H1 (cell line): Measurements from ENCODE around the gene EXOC2.

Source experiments
- CTCF ChIP-seq, 3 experiments: IDR thresholded peaks; 1 replicate in 2 of 3; 2 replicates in 1 of 3; pipeline versions ENCODE4 v1.5.1 to v1.6.1; 2011; ENCODE audit warnings: low read length in 3 of 3, mild to moderate bottlenecking in 3 of 3, inconsistent platforms in 2 of 3, low read depth in 1 of 3, moderate library complexity in 1 of 3; ENCODE audit not compliant: insufficient read depth in 1 of 3; ENCODE audit errors: control extremely low read depth in 1 of 3
- EP300 ChIP-seq, 2 experiments: IDR thresholded peaks; 1 replicate in 1 of 2; 2 replicates in 1 of 2; pipeline ENCODE4 v1.6.1; 2011 to 2012; ENCODE audit warnings: low read depth in 2 of 2, low read length in 2 of 2, mild to moderate bottlenecking in 2 of 2, borderline replicate concordance in 1 of 2, inconsistent platforms in 1 of 2, moderate library complexity in 1 of 2
- RAD21 ChIP-seq, 2 experiments: IDR thresholded peaks in 1 of 2; conservative IDR thresholded peaks in 1 of 2; 2 replicates each; pipeline ENCODE4 v1.6.1; 2011; ENCODE audit warnings: low read depth in 2 of 2, low read length in 2 of 2, improper control_type of control experiment in 1 of 2, inconsistent platforms in 1 of 2, mild to moderate bottlenecking in 1 of 2, moderate library complexity in 1 of 2

DNA sequence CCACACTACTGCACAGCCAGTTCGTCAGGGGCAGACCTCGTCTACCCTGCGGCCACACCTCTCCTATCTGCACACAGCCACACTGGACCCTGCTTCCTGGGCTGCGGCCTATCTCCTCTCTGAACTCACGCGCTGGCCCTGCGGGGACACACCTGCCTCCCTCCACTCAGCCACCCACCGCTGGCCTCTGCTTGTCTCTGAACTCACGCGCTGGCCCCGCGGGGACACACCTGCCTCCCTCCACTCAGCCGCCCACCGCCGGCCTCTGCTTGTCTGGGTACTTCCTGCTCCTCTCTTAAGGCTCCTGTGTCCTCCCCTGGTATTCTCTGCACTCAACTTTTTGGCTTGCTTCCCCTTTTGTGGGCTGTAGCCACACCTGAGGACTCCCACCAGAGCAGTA is 88.4 kb downstream of the EXOC2 start:
- no peak for TF ChIP-seq CTCF (IDR thresholded peaks at IDR 0.05; ENCODE audit: control extremely low read depth in 1 of 3, insufficient read depth in 1 of 3, low read depth in 1 of 3, low read length in 3 of 3)
- TF ChIP-seq EP300 (IDR thresholded peaks at IDR 0.05; ENCODE audit: borderline replicate concordance in 1 of 2, low read depth in 2 of 2, low read length in 2 of 2), result no peak
- TF ChIP-seq RAD21 (IDR thresholded peaks at IDR 0.05 in 1 of 2, conservative IDR thresholded peaks at IDR 0.05 in 1 of 2; ENCODE audit: low read depth in 2 of 2, low read length in 2 of 2), result no peak
